Panc1 (cell line): ENCODE measurements around the gene UVSSA. TPM values are rescaled to one million over a fixed set of nuclear protein-coding genes. Genes with fewer than 3 reads are reported as not detected.

ENCODE experiments used
- ATAC-seq: fragments of 200-7000 bp; cut with Tn5 transposase; 2 replicates; pipeline ENCODE4 v1.9.1; 2020; ENCODE audit warnings: mild to moderate bottlenecking, moderate library complexity
- BruUV-seq: library from RNA; stranded (reverse); fragments of 400-500 nt; replicated peaks from 2 replicates; lab custom pipeline; 2021; lab: Mats Ljungman, UMichigan
- CTCF ChIA-PET: fragments of 300-600 bp; sonication (Branson Sonifier 250); formaldehyde crosslinking; loops from one replicate; lab custom pipeline; 2022; ENCODE audit warnings: antibody characterized with exemption; lab: Charles Lee
- POLR2A ChIA-PET: fragments of 300-600 bp; sonication (Branson Sonifier 250); formaldehyde crosslinking; loops from one replicate; lab custom pipeline; 2022; ENCODE audit warnings: antibody characterized with exemption; lab: Charles Lee
- DNase-seq: peaks from one replicate; pipeline ENCODE4 v3.0.0-alpha.2; 2010; ENCODE audit warnings: low read depth, low spot score
- H3K27ac ChIP-seq: 2 replicates; pipeline ENCODE4 v1.5.1; 2011; ENCODE audit warnings: mild to moderate bottlenecking, low read length, inconsistent platforms
- H3K27me3 ChIP-seq: fragments of 200-500 bp; sonication (Bioruptor generic); 2 replicates; pipeline ENCODE4 v1.6.0; 2014; ENCODE audit warnings: low read length, inconsistent platforms; ENCODE audit not compliant: control insufficient read depth, insufficient read depth
- H3K36me3 ChIP-seq: fragments of 200-500 bp; sonication (Bioruptor generic); 2 replicates; pipeline ENCODE4 v1.5.1; 2014; ENCODE audit warnings: inconsistent platforms, mild to moderate bottlenecking, low read length, moderate library complexity; ENCODE audit not compliant: control insufficient read depth, insufficient read depth
- H3K4me1 ChIP-seq: 2 replicates; pipeline ENCODE4 v1.5.1; 2011; ENCODE audit warnings: inconsistent platforms, mild to moderate bottlenecking, low read length, moderate library complexity; ENCODE audit not compliant: control insufficient read depth, insufficient read depth
- H3K4me3 ChIP-seq, 2 experiments: 2 replicates each; pipeline ENCODE4 v1.5.1; 2011 to 2012; ENCODE audit warnings: low read depth in 2 of 2, low read length in 2 of 2, mild to moderate bottlenecking in 2 of 2, inconsistent platforms in 1 of 2, moderate library complexity in 1 of 2
- H3K9me3 ChIP-seq: fragments of 200-500 bp; sonication (Bioruptor generic); 2 replicates; pipeline ENCODE4 v1.5.1; 2014; ENCODE audit warnings: low read depth, mild to moderate bottlenecking, inconsistent platforms, low read length, moderate library complexity; ENCODE audit not compliant: control insufficient read depth, insufficient read depth
- CTCF ChIP-seq: fragments of 450-650 bp; IDR thresholded peaks from 2 replicates; pipeline ENCODE4 v1.5.1; 2017; ENCODE audit warnings: mild to moderate bottlenecking
- POLR2AphosphoS5 ChIP-seq: IDR thresholded peaks from 2 replicates; pipeline ENCODE4 v1.6.1; 2012; ENCODE audit warnings: mild to moderate bottlenecking, low read depth, low read length, moderate library complexity
- REST ChIP-seq, 2 experiments: IDR thresholded peaks; 2 replicates each; pipeline ENCODE4 v1.6.1; 2011 to 2012; ENCODE audit warnings: low read depth in 2 of 2, control low read depth in 1 of 2, low read length in 1 of 2, mild to moderate bottlenecking in 1 of 2, moderate library complexity in 1 of 2; ENCODE audit not compliant: insufficient read depth in 1 of 2
- SIN3A ChIP-seq: IDR thresholded peaks from 2 replicates; pipeline ENCODE4 v1.6.1; 2012; ENCODE audit warnings: low read depth, mild to moderate bottlenecking, low read length, moderate library complexity, borderline replicate concordance; ENCODE audit not compliant: insufficient read depth
- TCF7L2 ChIP-seq: IDR thresholded peaks from 2 replicates; pipeline ENCODE4 v1.6.1; 2011; ENCODE audit warnings: mild to moderate bottlenecking, low read depth, low read length, inconsistent platforms
- in situ Hi-C: cut with HindIII; loops from 2 replicates; pipeline ENCODE4 v1.10.0; 2016; ENCODE audit warnings: low sequenced_read_pairs, low pct_unique_long_range_greater_than_20kb
- intact Hi-C: fragments of 100-400 bp; cut with micrococcal nuclease; formaldehyde crosslinking; loops from one replicate; pipeline ENCODE4 v1.10.0; 2022; ENCODE audit not compliant: unreplicated experiment
- total RNA-seq: library from RNA; stranded (reverse); gene quantifications from one replicate; pipeline ENCODE4 v1.2.1, GENCODE V29; 2021; ENCODE audit not compliant: unreplicated experiment

Gene UVSSA
- total RNA-seq, 1 experiment from 2014 or later = 23.4 TPM

- POLR2A ChIA-PET = no interaction called here
- CTCF ChIA-PET = no interaction called here
- Histone ChIP-seq H3K27me3 (no peaks in the 10 kb centered on the region), H3K36me3 (no peaks in the 10 kb centered on the region), H3K4me1 (no peaks in the 10 kb centered on the region), H3K27ac (no peak overlapping the region), H3K9me3 (no peaks in the 10 kb centered on the region), H3K4me3 (no peak overlapping the region)
- no TSS peak for BruUV-seq
- DNase-seq (no peak), ATAC-seq (no peak)
- in situ Hi-C loops (no loop called here), intact Hi-C loops (no loop called here)
- TF ChIP-seq SIN3A (no peak), POLR2AphosphoS5 (no peak), CTCF (no peak), REST (IDR thresholded peaks at IDR 0.05; ENCODE audit: insufficient read depth in 1 of 2, low read depth in 2 of 2, low read length in 1 of 2) (no peak), TCF7L2 (no peak)
Observed at GRCh38 chr4:1413687-1414479, 66.9 kb downstream of the UVSSA start.

GRCh38 chr4:1414831-1415680 is 68.0 kb downstream of the UVSSA start:
- ATAC-seq (no peak), DNase-seq (no peak)
- TF ChIP-seq CTCF (no peak), TCF7L2 (no peak), SIN3A (no peak), POLR2AphosphoS5 (no peak), REST (IDR thresholded peaks at IDR 0.05; ENCODE audit: insufficient read depth in 1 of 2, low read depth in 2 of 2, low read length in 1 of 2) (no peak)
- Histone ChIP-seq H3K36me3 (no peaks in the 10 kb centered on the region), H3K27ac (no peak overlapping the region), H3K9me3 (no peaks in the 10 kb centered on the region), H3K4me3 (no peak overlapping the region), H3K27me3 (no peaks in the 10 kb centered on the region), H3K4me1 (no peaks in the 10 kb centered on the region)
- no TSS peak for BruUV-seq
- POLR2A ChIA-PET = no interaction called here
- in situ Hi-C loops (no loop called here), intact Hi-C loops (no loop called here)
- CTCF ChIA-PET = no interaction called here
